H9 (cell line): ENCODE data around the gene PIP5K1C. TPM values are rescaled to one million over a fixed set of nuclear protein-coding genes. Genes with fewer than 3 reads are reported as not detected.
A peak's percentile ranks its signal among the peaks of the same experiment; 100 is the strongest.

Experiments
- DNase-seq: peaks from one replicate; pipeline ENCODE4 v3.0.0-alpha.2; 2017
- H2AFZ ChIP-seq: one replicate; pipeline ENCODE4 v1.6.1; 2013; ENCODE audit warnings: mild to moderate bottlenecking, low read length, control low read depth, moderate library complexity
- H2AK5ac ChIP-seq: 2 replicates; pipeline ENCODE4 v1.6.1; 2013; ENCODE audit warnings: low read length, control low read depth, mixed read lengths; ENCODE audit not compliant: insufficient read length
- H2BK120ac ChIP-seq: one replicate; pipeline ENCODE4 v1.6.1; 2013; ENCODE audit warnings: low read depth, mild to moderate bottlenecking, low read length, control low read depth, inconsistent platforms; ENCODE audit not compliant: poor library complexity, severe bottlenecking
- H2BK12ac ChIP-seq: 2 replicates; pipeline ENCODE4 v1.6.1; 2013; ENCODE audit warnings: low read length, control low read depth, mixed read lengths, low read depth; ENCODE audit not compliant: insufficient read length
- H2BK15ac ChIP-seq: 2 replicates; pipeline ENCODE4 v1.6.1; 2013; ENCODE audit warnings: low read depth, low read length, control low read depth
- H2BK20ac ChIP-seq: one replicate; pipeline ENCODE4 v1.6.1; 2013; ENCODE audit warnings: low read depth, mild to moderate bottlenecking, low read length, control low read depth, inconsistent platforms; ENCODE audit not compliant: poor library complexity, severe bottlenecking
- H2BK5ac ChIP-seq: 2 replicates; pipeline ENCODE4 v1.6.1; 2013; ENCODE audit warnings: low read length, control low read depth, mixed read lengths; ENCODE audit not compliant: insufficient read length
- H3K14ac ChIP-seq: 2 replicates; pipeline ENCODE4 v1.6.1; 2013; ENCODE audit warnings: low read length, control low read depth; ENCODE audit not compliant: insufficient read depth
- H3K18ac ChIP-seq: 2 replicates; pipeline ENCODE4 v1.6.1; 2013; ENCODE audit warnings: low read depth, mild to moderate bottlenecking, mixed read lengths, low read length, control low read depth; ENCODE audit not compliant: insufficient read length
- H3K23ac ChIP-seq: 2 replicates; pipeline ENCODE4 v1.6.1; 2013; ENCODE audit warnings: low read length, control low read depth, mixed read lengths, low read depth; ENCODE audit not compliant: insufficient read length
- H3K23me2 ChIP-seq: 2 replicates; pipeline ENCODE4 v1.6.1; 2013; ENCODE audit warnings: low read depth, mild to moderate bottlenecking, mixed read lengths, low read length, control low read depth; ENCODE audit not compliant: insufficient read length, poor library complexity, severe bottlenecking
- H3K27ac ChIP-seq: 2 replicates; pipeline ENCODE4 v1.5.1; 2013; ENCODE audit warnings: low read length, control low read depth, mixed read lengths, low read depth; ENCODE audit not compliant: insufficient read length
- H3K27me3 ChIP-seq: 2 replicates; pipeline ENCODE4 v1.6.1; 2013; ENCODE audit warnings: low read length, control low read depth, inconsistent platforms; ENCODE audit not compliant: insufficient read depth
- H3K4ac ChIP-seq: 2 replicates; pipeline ENCODE4 v1.6.1; 2013; ENCODE audit warnings: low read depth, mild to moderate bottlenecking, control low read depth, inconsistent platforms, low read length, moderate library complexity
- H3K4me1 ChIP-seq: 2 replicates; pipeline ENCODE4 v1.6.1; 2013; ENCODE audit warnings: low read length, control low read depth, inconsistent platforms; ENCODE audit not compliant: insufficient read depth
- H3K4me2 ChIP-seq: 2 replicates; pipeline ENCODE4 v1.6.1; 2013; ENCODE audit warnings: low read length, control low read depth, mixed read lengths; ENCODE audit not compliant: insufficient read length, insufficient read depth
- H3K56ac ChIP-seq: 2 replicates; pipeline ENCODE4 v1.6.1; 2013; ENCODE audit warnings: low read depth, mild to moderate bottlenecking, mixed read lengths, low read length, control low read depth; ENCODE audit not compliant: insufficient read length
- H3K79me1 ChIP-seq: 2 replicates; pipeline ENCODE4 v1.6.1; 2013; ENCODE audit warnings: low read depth, mild to moderate bottlenecking, moderate library complexity, low read length, control low read depth, inconsistent platforms; ENCODE audit not compliant: insufficient read depth, poor library complexity, severe bottlenecking
- H3K79me2 ChIP-seq: 2 replicates; pipeline ENCODE4 v1.6.1; 2013; ENCODE audit warnings: low read length, control low read depth, inconsistent platforms; ENCODE audit not compliant: insufficient read depth
- H3K9ac ChIP-seq: 2 replicates; pipeline ENCODE4 v1.6.1; 2013; ENCODE audit warnings: low read length, control low read depth, mixed read lengths; ENCODE audit not compliant: insufficient read length; ENCODE audit errors: extremely low read depth
- H3K9me3 ChIP-seq: one replicate; pipeline ENCODE4 v1.6.1; 2013; ENCODE audit warnings: low read depth, low read length, inconsistent platforms; ENCODE audit not compliant: control insufficient read depth
- H3T11ph ChIP-seq: one replicate; pipeline ENCODE4 v1.6.1; 2013; ENCODE audit warnings: mild to moderate bottlenecking, low read length, control low read depth, inconsistent platforms
- H4K20me1 ChIP-seq: one replicate; pipeline ENCODE4 v1.6.1; 2013; ENCODE audit not compliant: control insufficient read depth, insufficient read length, insufficient read depth
- H4K5ac ChIP-seq: 2 replicates; pipeline ENCODE4 v1.6.1; 2013; ENCODE audit warnings: low read depth, mild to moderate bottlenecking, mixed read lengths, low read length, control low read depth; ENCODE audit not compliant: insufficient read length
- H4K8ac ChIP-seq: replicated peaks from 2 replicates; pipeline ENCODE4 v1.6.1; 2013; ENCODE audit warnings: low read length, control low read depth, mixed read lengths, low read depth; ENCODE audit not compliant: insufficient read length
- H4K91ac ChIP-seq: 2 replicates; pipeline ENCODE4 v1.6.1; 2013; ENCODE audit warnings: low read depth, mild to moderate bottlenecking, moderate library complexity, mixed read lengths, low read length, control low read depth; ENCODE audit not compliant: insufficient read length
- H3K27ac Mint-ChIP-seq, 3 experiments: 2 replicates in 2 of 3; 3 replicates in 1 of 3; pipeline ENCODE4 v1.8.0; 2020 to 2021; ENCODE audit warnings: mixed read lengths in 3 of 3, mild to moderate bottlenecking in 1 of 3, moderate library complexity in 1 of 3
- H3K27me3 Mint-ChIP-seq: 2 replicates; pipeline ENCODE4 v1.8.0; 2021; ENCODE audit warnings: low read depth, mild to moderate bottlenecking, moderate library complexity, mixed read lengths
- H3K36me3 Mint-ChIP-seq, 3 experiments: 2 replicates in 2 of 3; 3 replicates in 1 of 3; pipeline ENCODE4 v1.8.0; 2020 to 2021; ENCODE audit warnings: low read depth in 3 of 3, mixed read lengths in 3 of 3; ENCODE audit not compliant: insufficient read depth in 1 of 3
- H3K4me1 Mint-ChIP-seq, 2 experiments: 2 replicates each; pipeline ENCODE4 v1.8.0; 2020; ENCODE audit warnings: mixed read lengths in 2 of 2
- H3K4me3 Mint-ChIP-seq, 2 experiments: 2 replicates in 1 of 2; 3 replicates in 1 of 2; pipeline ENCODE4 v1.8.0; 2020 to 2021; ENCODE audit warnings: mild to moderate bottlenecking in 2 of 2, mixed read lengths in 2 of 2, moderate library complexity in 1 of 2
- H3K9me3 Mint-ChIP-seq, 2 experiments: 2 replicates in 1 of 2; 3 replicates in 1 of 2; pipeline ENCODE4 v1.8.0; 2020; ENCODE audit warnings: mild to moderate bottlenecking in 2 of 2, mixed read lengths in 2 of 2, moderate library complexity in 1 of 2
- CTCF ChIP-seq: fragments of 200-600 bp; sonication (generic); conservative IDR thresholded peaks from 3 replicates; pipeline ENCODE4 v1.8.0; 2021; ENCODE audit warnings: antibody characterized with exemption, mild to moderate bottlenecking
- WGBS: extraction: QIAGEN DNeasy Blood & Tissue Kit; methylation state at CpG from one replicate; pipeline ENCODE4 v1.1.7; 2013; ENCODE audit warnings: missing lambda C conversion rate, low lambda C conversion rate, mixed read lengths; ENCODE audit not compliant: insufficient read length; ENCODE audit errors: extremely low coverage; 5-methylcytosine and 5-hydroxymethylcytosine counted together
- total RNA-seq: library from RNA; stranded (reverse); gene quantifications from 2 replicates; pipeline ENCODE4 v1.2.1, GENCODE V29; 2021

The PIP5K1C gene
- total RNA-seq, 1 experiment from 2014 or later, result 41.7 TPM

- no CpG with 5 or more reads among the region's 28 CpGs for WGBS
- no peaks in the 10 kb centered on the region for H3K9me3 ChIP-seq
- no peaks in the 10 kb centered on the region for H3K36me3 Mint-ChIP-seq
These were observed 100.5 kb downstream of the PIP5K1C start for GRCh38 chr19:3599776-3600187.

More at GRCh38 chr19:3599776-3600187, 100.5 kb downstream of the PIP5K1C start:
- H3K4me2 ChIP-seq, result no peak overlapping the region
- no peaks in the 10 kb centered on the region for H3K23me2 ChIP-seq
- no peaks in the 10 kb centered on the region for H3K4me1 ChIP-seq
- H3K23ac ChIP-seq, result no peak overlapping the region
- H2AFZ ChIP-seq, result no peak overlapping the region
- H3K79me1 ChIP-seq, result no peaks in the 10 kb centered on the region
- no peaks in the 10 kb centered on the region for H3K79me2 ChIP-seq
- H4K5ac ChIP-seq, result no peak overlapping the region
- H4K20me1 ChIP-seq, result no peaks in the 10 kb centered on the region
- no peak overlapping the region for H3K56ac ChIP-seq
- Mint-ChIP-seq H3K4me3 (no peak overlapping the region), H3K4me1 (no peaks in the 10 kb centered on the region), H3K27me3 (peaks cover 10% of the 10 kb centered on the region), H3K9me3 (peaks cover 0 to 4% of the 10 kb centered on the region in 2 experiments; a peak in 1 of 5 replicates), H3K27ac (no peak overlapping the region)
- H2BK20ac ChIP-seq, result no peak overlapping the region
- no peak overlapping the region for H2BK120ac ChIP-seq
- no peak overlapping the region for H3K9ac ChIP-seq
- H3K4ac ChIP-seq, result no peak overlapping the region
- no peak overlapping the region for H2BK12ac ChIP-seq
- no peak overlapping the region for H2BK15ac ChIP-seq
- H3K14ac ChIP-seq, result no peak overlapping the region
- no peak overlapping the region for H4K8ac ChIP-seq
- H2BK5ac ChIP-seq, result no peak overlapping the region
- no peak overlapping the region for H3K27ac ChIP-seq
- no peak overlapping the region for H3T11ph ChIP-seq
- H3K18ac ChIP-seq, result no peak overlapping the region
- DNase-seq, result peak; percentile 79
- no peaks in the 10 kb centered on the region for H3K27me3 ChIP-seq
- TF ChIP-seq CTCF, result peak; percentile 62
- H4K91ac ChIP-seq, result no peak overlapping the region
- H2AK5ac ChIP-seq, result no peak overlapping the region
